Right lobe of liver (tissue), 6 donors: ENCODE data around the gene F13B. TPM values are rescaled to one million over a fixed set of nuclear protein-coding genes. Genes with fewer than 3 reads are reported as not detected.

Experiments used
- ATAC-seq, 4 donors: fragments of 200-7000 bp; cut with Tn5 transposase; one replicate each; pipeline ENCODE4 v1.9.1; 2020; ENCODE audit warnings: mild to moderate bottlenecking in 4 of 4, moderate library complexity in 4 of 4
- DNase-seq, 3 donors: peaks; one replicate each; pipeline ENCODE4 v3.0.0-alpha.2; 2020
- H3K27ac ChIP-seq, 3 donors: fragments of 200-600 bp; one replicate each; pipeline ENCODE4 v1.8.0; 2022
- H3K27me3 ChIP-seq, 2 donors: fragments of 200-600 bp; one replicate each; pipeline ENCODE4 v1.8.0; 2022
- H3K36me3 ChIP-seq, 4 donors: fragments of 200-600 bp; sonication (generic) in 1 of 4; one replicate each; pipeline versions ENCODE4 v1.5.1 to v1.8.0; 2017 to 2022; ENCODE audit warnings: control low read depth in 1 of 4
- H3K4me1 ChIP-seq, 4 donors: fragments of 200-600 bp; sonication (generic) in 1 of 4; one replicate each; pipeline versions ENCODE4 v1.5.1 to v1.8.0; 2017 to 2022; ENCODE audit warnings: control low read depth in 1 of 4
- H3K4me3 ChIP-seq, 3 donors: fragments of 200-600 bp; one replicate each; pipeline ENCODE4 v1.8.0; 2022
- H3K9me3 ChIP-seq, 4 donors: fragments of 200-600 bp; sonication (generic) in 1 of 4; one replicate each; pipeline versions ENCODE4 v1.5.1 to v1.8.0; 2017 to 2022; ENCODE audit warnings: control low read depth in 1 of 4
- POLR2A ChIP-seq: fragments of 450-650 bp; IDR thresholded peaks from one replicate; pipeline ENCODE4 v1.6.1; 2017; ENCODE audit warnings: antibody characterized with exemption, mild to moderate bottlenecking
- WGBS: methylation state at CpG from one replicate; pipeline ENCODE4 v1.1.6; 2018; ENCODE audit warnings: low coverage, low lambda C conversion rate; ENCODE audit not compliant: insufficient coverage; ENCODE audit errors: missing lambda C conversion rate; 5-methylcytosine and 5-hydroxymethylcytosine counted together
- intact Hi-C, 2 donors: fragments of 100-400 bp; cut with DNase I; formaldehyde crosslinking; loops; one replicate each; pipeline versions ENCODE4 v1.11.2 to v1.14.1; 2022
- total RNA-seq, 6 experiments: library from RNA; depleted of rRNA in 2 of 6; stranded (reverse); fragments of >200 nt in 2 of 6; fragmentation: NEBNext Ultra II Directional in 3 of 6; extraction: Animal tissue kit (Norgen Biotek cat#: 25700) in 3 of 6; gene quantifications; one replicate each; pipeline versions ENCODE4 v1.1.0 to v1.2.4, GENCODE V29; 2016 to 2023
- TF ChIP-seq, protein P1 (sequence below), 4 donors: fragments of 200-600 bp in 3 of 4; fragments of 450-650 bp in 1 of 4; IDR thresholded peaks; one replicate each; pipeline versions ENCODE4 v1.5.1 to v1.8.0; 2016 to 2022; ENCODE audit warnings: antibody characterized with exemption in 4 of 4, mild to moderate bottlenecking in 2 of 4
- donor health status: DM: no; HTN: yes; CAD: no.
- donor health status: DM: no; HTN: no; CAD: no.
- donor health status: DM: no; HTN: no; CAD: no.
- donor health status: DM: no; HTN: yes; CAD: no.
- donor health status: DM: no; HTN: yes; CAD: no.

The F13B gene
- total RNA-seq, 6 experiments from 2014 or later = 20.2 to 143 (median 45.3) TPM

DNA sequence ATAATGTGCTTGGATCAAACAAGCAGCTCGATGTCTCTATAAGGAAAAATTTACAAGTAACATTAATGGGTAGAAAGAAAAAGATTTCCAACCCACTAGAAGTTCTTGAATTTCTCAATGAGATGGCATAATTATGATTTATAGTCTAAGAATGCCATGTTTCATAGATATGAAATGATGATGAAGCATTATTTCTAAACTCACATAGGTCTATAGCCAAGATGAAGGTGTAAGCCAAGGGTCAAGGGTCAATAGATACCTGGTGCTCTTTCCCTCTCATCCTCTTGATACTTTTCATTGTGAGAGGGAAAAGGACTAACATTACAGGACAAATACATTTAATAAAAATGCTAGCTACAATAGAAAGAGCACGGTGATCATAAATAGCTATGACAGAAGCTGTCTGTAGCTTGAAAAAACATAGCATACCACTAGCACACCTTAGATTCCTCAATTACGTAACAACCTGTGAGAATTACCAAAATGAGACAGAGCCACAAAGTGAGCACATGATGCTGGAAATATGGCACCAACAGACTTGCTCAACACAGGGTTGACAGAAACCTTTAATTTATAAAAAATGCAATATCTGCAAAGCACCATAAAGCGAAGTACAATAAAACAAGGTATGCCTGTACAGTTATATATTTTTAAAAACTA, 26.3 kb upstream of the F13B start:
- intact Hi-C loops = no loop called here
- Histone ChIP-seq H3K36me3 (no peaks in the 10 kb centered on the region), H3K4me3 (no peak overlapping the region), H3K4me1 (no peaks in the 10 kb centered on the region), H3K27me3 (no peaks in the 10 kb centered on the region), H3K27ac (no peak overlapping the region), H3K9me3 (no peaks in the 10 kb centered on the region)
- DNase-seq = no peak
- no peak for ATAC-seq
- WGBS = 94% methylated on average over 4 of the region's 4 CpGs
- TF ChIP-seq POLR2A = no peak
- TF ChIP-seq, protein P1, sequence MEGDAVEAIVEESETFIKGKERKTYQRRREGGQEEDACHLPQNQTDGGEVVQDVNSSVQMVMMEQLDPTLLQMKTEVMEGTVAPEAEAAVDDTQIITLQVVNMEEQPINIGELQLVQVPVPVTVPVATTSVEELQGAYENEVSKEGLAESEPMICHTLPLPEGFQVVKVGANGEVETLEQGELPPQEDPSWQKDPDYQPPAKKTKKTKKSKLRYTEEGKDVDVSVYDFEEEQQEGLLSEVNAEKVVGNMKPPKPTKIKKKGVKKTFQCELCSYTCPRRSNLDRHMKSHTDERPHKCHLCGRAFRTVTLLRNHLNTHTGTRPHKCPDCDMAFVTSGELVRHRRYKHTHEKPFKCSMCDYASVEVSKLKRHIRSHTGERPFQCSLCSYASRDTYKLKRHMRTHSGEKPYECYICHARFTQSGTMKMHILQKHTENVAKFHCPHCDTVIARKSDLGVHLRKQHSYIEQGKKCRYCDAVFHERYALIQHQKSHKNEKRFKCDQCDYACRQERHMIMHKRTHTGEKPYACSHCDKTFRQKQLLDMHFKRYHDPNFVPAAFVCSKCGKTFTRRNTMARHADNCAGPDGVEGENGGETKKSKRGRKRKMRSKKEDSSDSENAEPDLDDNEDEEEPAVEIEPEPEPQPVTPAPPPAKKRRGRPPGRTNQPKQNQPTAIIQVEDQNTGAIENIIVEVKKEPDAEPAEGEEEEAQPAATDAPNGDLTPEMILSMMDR (IDR thresholded peaks at IDR 0.05) = no peak

DNA sequence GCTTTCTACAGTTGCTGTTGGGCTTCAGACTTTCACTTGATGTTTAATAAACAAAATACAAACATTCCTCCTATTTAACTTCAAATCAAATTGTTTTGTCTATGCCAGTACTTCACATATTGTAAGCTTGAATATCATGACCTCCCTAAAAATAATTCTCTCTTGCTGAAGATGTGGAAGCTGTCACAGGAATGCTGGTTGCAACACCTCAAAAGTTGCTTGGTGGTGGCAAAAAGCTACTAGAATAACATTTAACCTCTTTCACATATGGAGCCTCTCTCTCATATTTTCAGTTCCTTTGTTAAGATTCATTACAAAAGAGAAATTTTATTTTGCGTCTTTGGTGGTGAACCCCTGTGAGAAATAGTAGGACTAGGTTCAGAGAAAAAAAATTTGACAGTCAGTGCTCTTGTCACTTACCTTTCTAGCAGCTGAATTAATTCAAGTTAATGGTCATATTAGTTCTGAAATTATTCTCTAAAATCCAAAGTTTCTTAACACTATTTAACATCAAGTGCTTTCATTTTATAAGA, 25.5 kb upstream of the F13B start:
- intact Hi-C loops = no loop called here
- Histone ChIP-seq H3K27ac (no peak overlapping the region), H3K27me3 (no peaks in the 10 kb centered on the region), H3K4me1 (no peaks in the 10 kb centered on the region), H3K9me3 (no peaks in the 10 kb centered on the region), H3K36me3 (no peaks in the 10 kb centered on the region), H3K4me3 (no peak overlapping the region)
- TF ChIP-seq POLR2A = no peak
- ATAC-seq (no peak), DNase-seq (no peak)
- 93% methylated on average over 1 of the region's 1 CpG for WGBS

DNA sequence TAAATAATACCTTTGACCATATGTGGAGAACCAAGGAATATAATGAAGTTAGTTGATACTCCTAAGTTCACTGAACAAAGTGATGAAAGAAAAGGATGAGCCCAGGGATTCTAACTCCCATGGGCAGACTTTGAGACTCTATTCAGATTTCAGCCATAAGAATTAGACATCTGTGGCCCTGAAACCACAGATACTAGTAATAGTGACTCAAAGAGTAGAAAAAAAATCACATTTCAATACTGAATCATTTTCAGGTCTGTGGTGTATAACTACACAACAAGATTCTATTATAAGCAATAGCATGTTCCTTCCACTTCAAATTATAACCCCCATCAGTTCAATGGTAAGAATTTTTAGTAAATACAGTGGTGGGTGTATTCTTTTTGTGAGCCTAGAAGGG, 16.4 kb upstream of the F13B start:
- TF ChIP-seq, protein P1 (IDR thresholded peaks at IDR 0.05) = no peak
- TF ChIP-seq POLR2A = no peak
- intact Hi-C loops = no loop called here
- H3K36me3 ChIP-seq = no peaks in the 10 kb centered on the region
- no peaks in the 10 kb centered on the region for H3K27me3 ChIP-seq
- DNase-seq (no peak), ATAC-seq (no peak)
- H3K9me3 ChIP-seq = no peaks in the 10 kb centered on the region
- no peak overlapping the region for H3K27ac ChIP-seq
- H3K4me1 ChIP-seq = peaks cover 0 to 4% (median 0%) of the 10 kb centered on the region in 4 donors
- H3K4me3 ChIP-seq = no peak overlapping the region

DNA sequence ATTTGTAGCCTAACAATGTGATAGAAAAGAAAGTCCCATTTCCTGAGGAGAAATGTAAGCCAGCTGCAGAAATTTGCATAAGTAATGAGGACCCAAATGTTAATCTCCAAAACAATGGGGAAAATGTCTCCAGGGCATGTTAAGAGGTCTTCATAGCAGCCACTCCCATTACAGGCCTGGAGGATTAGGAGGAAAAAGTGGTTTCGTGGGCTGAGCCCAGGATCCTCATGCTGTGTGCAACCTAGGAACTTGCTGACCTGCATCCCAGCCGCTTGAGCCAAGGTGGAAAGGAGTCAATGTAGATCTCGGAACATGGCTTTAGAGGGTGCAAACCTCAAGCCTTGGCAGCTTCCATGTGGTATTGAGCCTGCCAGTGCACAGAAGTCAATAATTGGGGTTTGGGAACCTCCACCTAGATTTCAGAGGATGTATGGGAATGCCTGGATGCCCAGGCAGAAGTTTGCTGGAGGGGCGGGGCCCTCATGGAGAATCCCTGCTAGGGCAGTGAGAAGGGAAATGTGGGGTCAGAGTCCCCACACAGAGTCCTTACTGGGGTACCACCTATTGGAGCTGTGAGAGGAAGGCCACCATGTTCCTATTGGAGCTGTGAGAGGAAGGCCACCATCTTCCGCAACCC, 14.2 kb upstream of the F13B start:
- Histone ChIP-seq H3K4me1 (peaks cover 0 to 4% (median 0%) of the 10 kb centered on the region in 4 donors), H3K9me3 (no peaks in the 10 kb centered on the region), H3K36me3 (no peaks in the 10 kb centered on the region), H3K4me3 (no peak overlapping the region), H3K27ac (no peak overlapping the region), H3K27me3 (no peaks in the 10 kb centered on the region)
- TF ChIP-seq POLR2A = no peak
- TF ChIP-seq, protein P1 (IDR thresholded peaks at IDR 0.05) = no peak
- intact Hi-C loops = no loop called here
- ATAC-seq = no peak
- DNase-seq = no peak
- WGBS = 100% methylated on average over 3 of the region's 5 CpGs

DNA sequence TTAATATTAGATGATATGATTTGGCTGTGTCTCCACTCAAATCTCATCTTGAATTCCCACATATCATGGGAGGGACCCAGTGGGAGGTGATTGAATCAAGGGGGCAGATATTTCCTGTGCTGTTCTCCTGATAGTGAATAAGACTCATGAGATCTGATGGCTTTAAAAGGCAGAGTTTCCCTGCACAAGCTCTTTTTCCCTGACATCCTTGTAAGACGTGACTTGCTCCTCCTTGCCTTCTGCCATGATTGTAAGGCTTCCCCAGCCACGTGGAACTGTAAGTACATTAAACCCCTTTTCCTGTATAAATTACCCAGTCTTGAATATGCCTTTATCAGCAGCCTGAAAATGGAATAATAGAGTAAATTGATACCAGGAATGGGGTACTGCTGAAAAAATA, 13.3 kb upstream of the F13B start:
- Histone ChIP-seq H3K4me3 (no peak overlapping the region), H3K4me1 (peaks cover 0 to 4% (median 0%) of the 10 kb centered on the region in 4 donors), H3K27me3 (no peaks in the 10 kb centered on the region), H3K9me3 (no peaks in the 10 kb centered on the region), H3K27ac (no peak overlapping the region), H3K36me3 (no peaks in the 10 kb centered on the region)
- WGBS = 94% methylated on average over 2 of the region's 2 CpGs
- DNase-seq = no peak
- TF ChIP-seq POLR2A = no peak
- TF ChIP-seq, protein P1 (IDR thresholded peaks at IDR 0.05) = no peak
- intact Hi-C loops = no loop called here
- ATAC-seq = no peak
